ENCODE measurements around the gene PRKCH. TPM values are rescaled to one million over a fixed set of nuclear protein-coding genes. Genes with fewer than 3 reads are reported as not detected.

PRKCH gene
- total and polyA plus RNA-seq, 10 of the 15 experiments (the other 5 are each of a cell fraction or from before 2014, with no cell fraction given): 10.7 to 140 (median 33.2) TPM

DNA sequence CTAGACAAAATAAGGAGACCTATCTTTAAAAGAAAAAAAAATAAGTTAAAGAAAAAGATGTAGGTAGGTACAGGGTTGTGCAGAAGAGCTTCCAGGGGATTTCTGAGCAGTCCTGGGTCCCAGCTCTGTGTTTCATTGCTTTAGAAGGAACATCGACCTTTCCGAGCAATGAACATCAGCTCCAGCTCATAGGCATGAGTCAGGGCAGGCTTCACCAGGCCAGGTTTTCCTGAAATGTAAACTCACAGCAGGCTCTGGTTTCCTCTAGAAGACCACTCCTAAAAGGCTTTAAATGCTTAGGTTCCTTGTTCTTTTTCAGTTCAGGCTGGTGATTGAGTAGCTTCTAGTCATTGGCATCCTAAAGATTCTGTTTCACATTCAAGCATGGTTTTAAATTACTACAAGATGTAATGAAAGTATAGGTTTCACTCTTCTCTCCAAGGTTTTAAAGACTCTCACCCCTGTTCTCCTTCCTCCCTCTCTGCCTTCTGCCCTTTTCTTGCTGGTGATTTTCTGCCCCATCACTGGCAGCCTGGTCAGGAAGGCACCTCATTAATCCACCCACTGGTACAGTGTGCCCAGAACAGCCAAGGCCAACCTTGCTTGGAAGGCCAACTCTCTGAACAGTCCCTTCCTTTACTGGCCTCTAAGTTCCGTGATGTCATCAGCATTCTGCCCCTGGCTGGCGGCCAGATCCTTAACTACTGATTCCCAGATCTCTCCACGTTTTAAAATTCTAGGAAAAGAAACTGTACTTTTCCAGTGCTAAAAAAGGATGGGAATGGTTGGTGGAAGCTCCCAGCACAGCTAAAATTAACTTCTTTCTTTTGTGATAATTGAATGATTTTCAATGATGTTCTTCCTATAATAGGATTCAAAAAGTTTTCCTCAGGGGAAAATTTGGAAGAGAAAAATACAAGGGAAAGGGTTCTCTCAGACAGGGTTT is 264.5 kb downstream of the PRKCH start:
- intact Hi-C loops (cut with micrococcal nuclease; ENCODE audit: unreplicated experiment) (no loop called here), in situ Hi-C loops (cut with MboI) (no loop called here)
- TF ChIP-seq MYC (IDR thresholded peaks at IDR 0.05; ENCODE audit: insufficient read depth, insufficient read length, insufficient replicate concordance, low read length, severe bottlenecking) (no peak), ATF3 (IDR thresholded peaks at IDR 0.05; ENCODE audit: borderline replicate concordance, extremely low read depth, low read depth, low read length) (no peak), STAT3 (IDR thresholded peaks at IDR 0.05; ENCODE audit: low read depth, low read length) (no peak)
- TF ChIP-seq, protein P1, sequence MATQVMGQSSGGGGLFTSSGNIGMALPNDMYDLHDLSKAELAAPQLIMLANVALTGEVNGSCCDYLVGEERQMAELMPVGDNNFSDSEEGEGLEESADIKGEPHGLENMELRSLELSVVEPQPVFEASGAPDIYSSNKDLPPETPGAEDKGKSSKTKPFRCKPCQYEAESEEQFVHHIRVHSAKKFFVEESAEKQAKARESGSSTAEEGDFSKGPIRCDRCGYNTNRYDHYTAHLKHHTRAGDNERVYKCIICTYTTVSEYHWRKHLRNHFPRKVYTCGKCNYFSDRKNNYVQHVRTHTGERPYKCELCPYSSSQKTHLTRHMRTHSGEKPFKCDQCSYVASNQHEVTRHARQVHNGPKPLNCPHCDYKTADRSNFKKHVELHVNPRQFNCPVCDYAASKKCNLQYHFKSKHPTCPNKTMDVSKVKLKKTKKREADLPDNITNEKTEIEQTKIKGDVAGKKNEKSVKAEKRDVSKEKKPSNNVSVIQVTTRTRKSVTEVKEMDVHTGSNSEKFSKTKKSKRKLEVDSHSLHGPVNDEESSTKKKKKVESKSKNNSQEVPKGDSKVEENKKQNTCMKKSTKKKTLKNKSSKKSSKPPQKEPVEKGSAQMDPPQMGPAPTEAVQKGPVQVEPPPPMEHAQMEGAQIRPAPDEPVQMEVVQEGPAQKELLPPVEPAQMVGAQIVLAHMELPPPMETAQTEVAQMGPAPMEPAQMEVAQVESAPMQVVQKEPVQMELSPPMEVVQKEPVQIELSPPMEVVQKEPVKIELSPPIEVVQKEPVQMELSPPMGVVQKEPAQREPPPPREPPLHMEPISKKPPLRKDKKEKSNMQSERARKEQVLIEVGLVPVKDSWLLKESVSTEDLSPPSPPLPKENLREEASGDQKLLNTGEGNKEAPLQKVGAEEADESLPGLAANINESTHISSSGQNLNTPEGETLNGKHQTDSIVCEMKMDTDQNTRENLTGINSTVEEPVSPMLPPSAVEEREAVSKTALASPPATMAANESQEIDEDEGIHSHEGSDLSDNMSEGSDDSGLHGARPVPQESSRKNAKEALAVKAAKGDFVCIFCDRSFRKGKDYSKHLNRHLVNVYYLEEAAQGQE (IDR thresholded peaks at IDR 0.05; ENCODE audit: low read depth, low read length): no peak
- TF ChIP-seq, protein P2, sequence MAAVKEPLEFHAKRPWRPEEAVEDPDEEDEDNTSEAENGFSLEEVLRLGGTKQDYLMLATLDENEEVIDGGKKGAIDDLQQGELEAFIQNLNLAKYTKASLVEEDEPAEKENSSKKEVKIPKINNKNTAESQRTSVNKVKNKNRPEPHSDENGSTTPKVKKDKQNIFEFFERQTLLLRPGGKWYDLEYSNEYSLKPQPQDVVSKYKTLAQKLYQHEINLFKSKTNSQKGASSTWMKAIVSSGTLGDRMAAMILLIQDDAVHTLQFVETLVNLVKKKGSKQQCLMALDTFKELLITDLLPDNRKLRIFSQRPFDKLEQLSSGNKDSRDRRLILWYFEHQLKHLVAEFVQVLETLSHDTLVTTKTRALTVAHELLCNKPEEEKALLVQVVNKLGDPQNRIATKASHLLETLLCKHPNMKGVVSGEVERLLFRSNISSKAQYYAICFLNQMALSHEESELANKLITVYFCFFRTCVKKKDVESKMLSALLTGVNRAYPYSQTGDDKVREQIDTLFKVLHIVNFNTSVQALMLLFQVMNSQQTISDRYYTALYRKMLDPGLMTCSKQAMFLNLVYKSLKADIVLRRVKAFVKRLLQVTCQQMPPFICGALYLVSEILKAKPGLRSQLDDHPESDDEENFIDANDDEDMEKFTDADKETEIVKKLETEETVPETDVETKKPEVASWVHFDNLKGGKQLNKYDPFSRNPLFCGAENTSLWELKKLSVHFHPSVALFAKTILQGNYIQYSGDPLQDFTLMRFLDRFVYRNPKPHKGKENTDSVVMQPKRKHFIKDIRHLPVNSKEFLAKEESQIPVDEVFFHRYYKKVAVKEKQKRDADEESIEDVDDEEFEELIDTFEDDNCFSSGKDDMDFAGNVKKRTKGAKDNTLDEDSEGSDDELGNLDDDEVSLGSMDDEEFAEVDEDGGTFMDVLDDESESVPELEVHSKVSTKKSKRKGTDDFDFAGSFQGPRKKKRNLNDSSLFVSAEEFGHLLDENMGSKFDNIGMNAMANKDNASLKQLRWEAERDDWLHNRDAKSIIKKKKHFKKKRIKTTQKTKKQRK (IDR thresholded peaks at IDR 0.05; ENCODE audit: low read depth, low read length): no peak
- TF ChIP-seq, protein P3, sequence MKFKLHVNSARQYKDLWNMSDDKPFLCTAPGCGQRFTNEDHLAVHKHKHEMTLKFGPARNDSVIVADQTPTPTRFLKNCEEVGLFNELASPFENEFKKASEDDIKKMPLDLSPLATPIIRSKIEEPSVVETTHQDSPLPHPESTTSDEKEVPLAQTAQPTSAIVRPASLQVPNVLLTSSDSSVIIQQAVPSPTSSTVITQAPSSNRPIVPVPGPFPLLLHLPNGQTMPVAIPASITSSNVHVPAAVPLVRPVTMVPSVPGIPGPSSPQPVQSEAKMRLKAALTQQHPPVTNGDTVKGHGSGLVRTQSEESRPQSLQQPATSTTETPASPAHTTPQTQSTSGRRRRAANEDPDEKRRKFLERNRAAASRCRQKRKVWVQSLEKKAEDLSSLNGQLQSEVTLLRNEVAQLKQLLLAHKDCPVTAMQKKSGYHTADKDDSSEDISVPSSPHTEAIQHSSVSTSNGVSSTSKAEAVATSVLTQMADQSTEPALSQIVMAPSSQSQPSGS (IDR thresholded peaks at IDR 0.05; ENCODE audit: low read length): no peak
- Histone ChIP-seq H3K27me3 (replicated peaks in 1 of 2; ENCODE audit: control insufficient read depth in 2 of 2, insufficient read depth in 2 of 2, low read length in 1 of 2) (no peaks in the 10 kb centered on the region), H3K36me3 (ENCODE audit: control insufficient read depth in 2 of 2, insufficient read depth in 2 of 2, low read length in 1 of 2) (no peaks in the 10 kb centered on the region), H3K27ac (ENCODE audit: control insufficient read depth, insufficient read depth) (no peak overlapping the region), H3K9me3 (replicated peaks; ENCODE audit: control insufficient read depth, insufficient read depth, low read length) (no peaks in the 10 kb centered on the region), H4K20me1 (ENCODE audit: control insufficient read depth, insufficient read depth) (no peaks in the 10 kb centered on the region), H3K79me2 (ENCODE audit: control insufficient read depth, insufficient read depth, low read length) (no peaks in the 10 kb centered on the region), H3K4me1 (ENCODE audit: control insufficient read depth, insufficient read depth, low read length) (peaks cover 4% of the 10 kb centered on the region; the same call in 1 of the 2 replicates), H3K4me3 (no peak overlapping the region), H3K9ac (ENCODE audit: control insufficient read depth, insufficient read depth, low read length) (no peak overlapping the region), H2AFZ (ENCODE audit: control insufficient read depth, low read depth, low read length) (no peak overlapping the region), H3K4me2 (ENCODE audit: control insufficient read depth, insufficient read depth) (no peak overlapping the region)
- POLR2A ChIA-PET: interaction anchor here (1.5 kb wide), 1 partner anchor 14 kb away, joined by 4 read pairs; no protein-coding TSS in a partner anchor
- BruUV-seq (replicated peaks): no TSS peak
- CTCF ChIA-PET: interaction anchor here (0.5 to 1.2 kb wide), 3 partner anchors 8 to 248 kb away, joined by 3 read pairs; no protein-coding TSS in a partner anchor
- FAIRE-seq (peak; percentile 80), ATAC-seq (peak; percentile 18; the same call in 1 of the 3 replicates), DNase-seq (ENCODE audit: low read depth, low spot score) (no peak)
- 97% methylated on average over 5 of the region's 5 CpGs for WGBS (ENCODE audit: insufficient coverage, insufficient replicate concordance, low lambda C conversion rate, missing lambda C conversion rate)
- RAD21 ChIA-PET (ENCODE audit: unreplicated experiment): interaction anchor here (1.0 kb wide), 1 partner anchor 82 kb away, joined by 3 read pairs; no protein-coding TSS in a partner anchor
- SMC1A ChIA-PET (ENCODE audit: uncharacterized antibody, unreplicated experiment): interaction anchor here (0.9 to 1.7 kb wide), 7 partner anchors 9 to 252 kb away, joined by 3 to 8 read pairs (median 4); no protein-coding TSS in a partner anchor

All from GM12878 (cell line).